Spleen (tissue), 11 donors: ENCODE data around the gene ACADS. TPM values are rescaled to one million over a fixed set of nuclear protein-coding genes. Genes with fewer than 3 reads are reported as not detected.

Source experiments
- DNase-seq: peaks from one replicate; pipeline ENCODE4 v3.0.0-alpha.2; 2020
- H3K27ac ChIP-seq, 8 donors: fragments of 200-600 bp; sonication (generic) in 7 of 8; 1 replicate in 4 of 8; 2 replicates in 4 of 8; pipeline versions ENCODE4 v1.5.0 to v1.8.0; 2016 to 2021; ENCODE audit warnings: inconsistent platforms in 4 of 8, mild to moderate bottlenecking in 4 of 8, moderate library complexity in 1 of 8
- H3K27me3 ChIP-seq, 7 donors: fragments of 200-600 bp; sonication (generic) in 6 of 7; replicated peaks in 1 of 7; 1 replicate in 4 of 7; 2 replicates in 3 of 7; pipeline versions ENCODE4 v1.5.0 to v1.8.0; 2016 to 2021; ENCODE audit warnings: inconsistent platforms in 3 of 7, mild to moderate bottlenecking in 1 of 7
- H3K36me3 ChIP-seq, 6 donors: fragments of 200-600 bp; sonication (generic) in 5 of 6; 1 replicate in 4 of 6; 2 replicates in 2 of 6; pipeline versions ENCODE4 v1.5.0 to v1.8.0; 2016 to 2021; ENCODE audit warnings: inconsistent platforms in 2 of 6
- H3K4me1 ChIP-seq, 6 donors: fragments of 200-600 bp; sonication (generic) in 5 of 6; 1 replicate in 3 of 6; 2 replicates in 3 of 6; pipeline versions ENCODE4 v1.5.0 to v1.8.0; 2016 to 2021; ENCODE audit warnings: inconsistent platforms in 3 of 6
- H3K4me3 ChIP-seq, 8 donors: fragments of 200-600 bp; sonication (generic) in 7 of 8; 1 replicate in 4 of 8; 2 replicates in 4 of 8; pipeline versions ENCODE4 v1.5.0 to v1.8.0; 2016 to 2021; ENCODE audit warnings: inconsistent platforms in 4 of 8, mild to moderate bottlenecking in 4 of 8, moderate library complexity in 2 of 8
- H3K9me3 ChIP-seq, 8 donors: fragments of 200-600 bp; sonication (generic) in 7 of 8; 1 replicate in 4 of 8; 2 replicates in 4 of 8; pipeline versions ENCODE4 v1.5.0 to v1.8.0; 2016 to 2021; ENCODE audit warnings: inconsistent platforms in 4 of 8
- CTCF ChIP-seq, 11 experiments: fragments of 200-600 bp in 7 of 11; fragments of 450-650 bp in 4 of 11; sonication (generic) in 4 of 11; IDR thresholded peaks in 8 of 11; conservative IDR thresholded peaks in 3 of 11; 1 replicate in 7 of 11; 2 replicates in 4 of 11; pipeline versions ENCODE4 v1.4.0 to v1.8.0; 2016 to 2021; ENCODE audit warnings: antibody characterized with exemption in 11 of 11, inconsistent platforms in 4 of 11, mild to moderate bottlenecking in 1 of 11
- POLR2A ChIP-seq, 3 donors: fragments of 450-650 bp; IDR thresholded peaks; one replicate each; pipeline ENCODE4 v1.5.1; 2017; ENCODE audit warnings: antibody characterized with exemption in 3 of 3, mild to moderate bottlenecking in 1 of 3
- POLR2AphosphoS5 ChIP-seq, 3 donors: sonication (generic); formaldehyde crosslinking; IDR thresholded peaks; one replicate each; pipeline ENCODE4 v1.5.1; 2017; ENCODE audit warnings: antibody characterized with exemption in 3 of 3
- WGBS, 5 donors: extraction: QIAGEN DNeasy Blood & Tissue Kit in 3 of 5; methylation state at CpG; one replicate each; pipeline versions ENCODE4 v1.1.5 to v1.1.7; 2013 to 2018; 5-methylcytosine and 5-hydroxymethylcytosine counted together
- intact Hi-C: fragments of 100-400 bp; cut with DNase I; formaldehyde crosslinking; loops from one replicate; pipeline ENCODE4 v1.15.0; 2023; ENCODE audit warnings: low total_unique reads
- polyA plus RNA-seq, 3 donors: library from polyadenylated mRNA; stranded (reverse); fragments of 200-250 nt; gene quantifications; one replicate each; pipeline ENCODE4 v1.2.1, GENCODE V29; 2013
- total RNA-seq, 7 donors: library from RNA; depleted of rRNA in 3 of 7; stranded (reverse); fragments of >200 nt in 3 of 7; fragmentation: NEBNext Ultra II Directional in 4 of 7; extraction: Animal tissue kit (Norgen Biotek cat#: 25700) in 4 of 7; gene quantifications; one replicate each; pipeline versions ENCODE4 v1.1.0 to v1.2.1, GENCODE V29; 2016 to 2021
- donor health status: healthy with polysubstance abuse.
- donor health status: DM: no; HTN: no; CAD: no; lungs with moderate emphysema.
- donor health status: DM: no; HTN: no; CAD: no.
- donor health status: Bipolar disorder and iron deficiency.
- donor health status: healthy.
- donor health status: DM: no; HTN: no; CAD: no.
- donor health status: DM: yes; HTN: yes; CAD: no.

The ACADS gene
- total and polyA plus RNA-seq, 10 donors = 21.2 to 66.4 (median 37.6) TPM

DNA sequence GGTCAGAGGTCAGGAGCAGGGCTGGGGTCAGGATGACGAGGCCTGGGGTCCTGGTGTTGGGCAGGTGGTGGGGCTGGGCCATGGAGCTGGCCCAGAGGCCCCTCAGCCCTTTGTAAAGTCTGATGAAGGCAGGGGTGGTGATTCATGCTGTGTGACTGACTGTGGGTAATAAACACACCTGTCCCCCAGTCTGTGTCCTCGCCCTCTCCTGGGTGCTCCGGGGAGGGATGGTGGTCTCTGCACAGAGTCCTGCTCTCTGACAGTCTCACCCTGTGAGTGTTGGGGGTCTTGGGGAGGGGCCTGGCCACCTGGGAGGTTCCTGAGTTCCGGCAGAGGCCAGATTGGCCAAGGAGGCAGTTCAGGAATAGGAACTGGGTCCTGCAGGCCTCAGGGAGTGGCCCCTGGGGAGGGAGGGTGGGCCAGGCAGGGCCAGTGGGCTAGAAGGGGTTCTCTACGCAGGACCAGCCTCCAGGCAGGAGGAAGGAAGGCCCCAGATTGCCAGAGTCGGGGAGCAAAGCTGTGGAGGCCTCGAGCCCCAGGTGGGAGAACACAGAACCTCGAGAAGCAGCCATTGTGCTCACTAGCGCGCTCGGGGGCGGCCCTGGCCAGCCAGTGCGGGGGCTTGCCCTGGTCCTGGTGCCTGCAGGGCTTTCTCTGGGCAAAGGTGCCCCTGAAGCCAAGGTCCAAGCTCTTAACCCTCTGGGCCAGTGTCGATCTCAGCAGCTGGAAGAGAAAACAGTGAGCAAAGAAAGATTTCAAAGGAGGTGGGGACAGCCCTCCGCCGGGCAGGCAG, 14.4 kb downstream of the ACADS start:
- H3K27me3 ChIP-seq = no peaks in the 10 kb centered on the region
- WGBS, 5 donors = 74 to 80% (median 78%) methylated on average over 6 to 16 of the region's 16 CpGs
- peak; percentile 70 for DNase-seq
- peaks cover 0 to 48% (median 14%) of the 10 kb centered on the region in 6 donors for H3K36me3 ChIP-seq
- H3K27ac ChIP-seq = peak overlapping the region; percentile 35 to 89 (median 78)
- no peaks in the 10 kb centered on the region for H3K9me3 ChIP-seq
- peak overlapping the region in 2 of 8 donors; percentile 20 to 56 for H3K4me3 ChIP-seq
- peaks cover 0 to 34% (median 7%) of the 10 kb centered on the region in 6 donors for H3K4me1 ChIP-seq
- TF ChIP-seq POLR2A (IDR thresholded peaks at IDR 0.05) = no peak
- TF ChIP-seq CTCF (IDR thresholded peaks at IDR 0.05 in 8 of 11, conservative IDR thresholded peaks at IDR 0.05 in 3 of 11) = no peak
- TF ChIP-seq POLR2AphosphoS5 (IDR thresholded peaks at IDR 0.05) = no peak
- intact Hi-C loops = no loop called here

DNA sequence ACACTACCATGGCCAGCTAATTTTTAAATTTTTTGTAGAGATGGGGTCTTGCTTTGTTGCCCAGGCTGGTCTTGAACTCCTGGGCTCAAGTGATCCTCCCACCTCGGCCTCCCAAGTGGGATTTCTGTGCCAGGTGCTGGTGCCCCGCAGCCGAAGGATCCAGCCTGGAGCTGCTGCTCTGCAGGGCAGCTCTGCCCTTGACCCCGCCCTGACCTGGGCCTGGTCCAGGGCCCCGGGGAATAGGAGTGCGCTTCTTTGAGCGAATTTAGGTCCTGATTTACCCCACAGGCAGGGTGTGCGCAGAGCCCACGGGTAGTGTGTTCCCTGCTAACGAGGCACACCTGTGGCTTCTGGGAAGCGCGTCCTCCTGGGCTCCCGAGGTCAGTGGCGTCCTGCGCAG, 15.2 kb downstream of the ACADS start:
- TF ChIP-seq CTCF (IDR thresholded peaks at IDR 0.05 in 8 of 11, conservative IDR thresholded peaks at IDR 0.05 in 3 of 11) = no peak
- no peak for TF ChIP-seq POLR2AphosphoS5 (IDR thresholded peaks at IDR 0.05)
- no peak for TF ChIP-seq POLR2A (IDR thresholded peaks at IDR 0.05)
- 74 to 89% (median 87%) methylated on average over 14 to 15 of the region's 15 CpGs for WGBS, 5 donors
- peak; percentile 49 for DNase-seq
- Histone ChIP-seq H3K9me3 (no peaks in the 10 kb centered on the region), H3K4me1 (peaks cover 0 to 42% (median 7%) of the 10 kb centered on the region in 6 donors), H3K4me3 (peak overlapping the region in 3 of 8 donors; percentile 18 to 56 (median 20)), H3K36me3 (peaks cover 0 to 48% (median 14%) of the 10 kb centered on the region in 6 donors), H3K27ac (peak overlapping the region; percentile 35 to 89 (median 78)), H3K27me3 (no peaks in the 10 kb centered on the region)
- intact Hi-C loops = no loop called here

DNA sequence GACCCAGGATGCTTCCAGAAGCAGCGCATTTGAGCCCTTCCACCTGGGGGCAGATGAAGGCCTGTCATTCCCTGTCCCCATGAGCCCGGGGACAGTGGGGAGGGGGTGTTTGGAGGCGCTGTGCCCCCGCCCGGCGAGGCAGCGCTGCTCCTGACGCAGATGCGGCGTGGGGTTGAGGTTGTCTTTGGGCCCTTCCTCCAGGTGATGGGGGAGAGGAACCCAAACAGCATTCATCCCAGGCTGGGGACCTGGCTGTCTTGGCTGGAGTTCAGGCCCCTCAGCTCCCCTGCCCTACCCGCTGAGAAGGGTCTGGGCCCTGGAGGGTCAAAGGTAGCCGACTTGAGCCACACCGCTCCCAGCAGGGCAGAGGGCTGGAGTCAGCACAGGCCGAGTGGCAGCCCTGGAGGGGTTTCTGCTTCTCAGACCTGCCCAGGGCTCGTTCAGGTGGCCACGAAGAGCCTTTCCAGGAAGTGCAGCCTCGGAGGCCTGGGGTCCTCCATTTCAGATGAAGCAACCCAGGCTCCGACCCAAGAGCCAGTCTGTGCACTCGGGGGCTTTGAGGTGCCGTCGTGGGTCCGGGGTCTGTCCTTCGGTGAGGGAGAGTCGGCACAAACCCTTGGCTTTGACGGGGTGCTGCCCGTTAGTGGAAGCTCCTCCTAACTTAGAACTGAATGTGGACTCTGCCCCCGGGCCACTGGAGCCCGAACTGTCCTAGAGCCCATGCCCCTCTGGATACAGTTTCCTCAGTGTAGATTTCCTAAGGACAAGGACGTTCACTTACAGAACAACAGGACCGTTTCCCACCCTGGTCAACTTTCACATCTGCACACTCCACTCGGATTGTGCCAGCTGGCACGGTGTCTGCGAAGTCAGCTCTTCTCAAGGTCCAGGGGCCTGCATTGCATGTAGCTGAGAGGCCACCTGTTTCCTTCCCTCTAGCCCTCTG, 16.1 kb downstream of the ACADS start:
- H3K4me3 ChIP-seq = peak overlapping the region in 3 of 8 donors; percentile 18 to 56 (median 20)
- DNase-seq = peak; percentile 83
- 58 to 78% (median 72%) methylated on average over 15 to 33 of the region's 33 CpGs for WGBS, 5 donors
- H3K9me3 ChIP-seq = no peaks in the 10 kb centered on the region
- H3K27ac ChIP-seq = peak overlapping the region; percentile 48 to 89 (median 78)
- H3K4me1 ChIP-seq = peaks cover 0 to 45% (median 7%) of the 10 kb centered on the region in 6 donors
- intact Hi-C loops = no loop called here
- H3K36me3 ChIP-seq = peaks cover 0 to 41% (median 14%) of the 10 kb centered on the region in 6 donors
- no peaks in the 10 kb centered on the region for H3K27me3 ChIP-seq
- TF ChIP-seq POLR2A (IDR thresholded peaks at IDR 0.05) = peak in 1 of 3 donors; percentile 34
- TF ChIP-seq CTCF (IDR thresholded peaks at IDR 0.05 in 8 of 11, conservative IDR thresholded peaks at IDR 0.05 in 3 of 11) = no peak
- TF ChIP-seq POLR2AphosphoS5 (IDR thresholded peaks at IDR 0.05) = peak; percentile 36 to 96 (median 90)
